ENCODE results near the gene NHERF1.

The NHERF1 gene

GRCh38 chr17:74729368-74729767, 19.1 kb upstream of the NHERF1 start:
- no peaks in the 10 kb centered on the region for H3K36me3 ChIP-seq (ENCODE audit: insufficient read depth)
- H3K4me2 ChIP-seq, result no peak overlapping the region
- no peaks in the 10 kb centered on the region; the same call in 1 of the 2 replicates for H3K27me3 ChIP-seq (ENCODE audit: insufficient read depth, low read depth)
- no peak overlapping the region for H3K9ac ChIP-seq
- no peaks in the 10 kb centered on the region for H3K79me2 ChIP-seq (ENCODE audit: insufficient read depth, low read depth)
- H2AFZ ChIP-seq (ENCODE audit: low read depth), result no peak overlapping the region
- no peak overlapping the region for H3K4me3 ChIP-seq (IDR thresholded peaks at IDR 0.05; ENCODE audit: insufficient read depth, low read depth, low read length)
- no peak for TF ChIP-seq CTCF (conservative IDR thresholded peaks at IDR 0.05; ENCODE audit: low read depth, low read length)
- H4K20me1 ChIP-seq (ENCODE audit: insufficient read depth), result no peaks in the 10 kb centered on the region
- peaks cover 2% of the 10 kb centered on the region for H3K4me1 ChIP-seq (ENCODE audit: low read depth, poor library complexity, severe bottlenecking)
- H3K27ac ChIP-seq, result no peak overlapping the region

GRCh38 chr17:74729866-74730265, 18.6 kb upstream of the NHERF1 start:
- Histone ChIP-seq H3K36me3 (ENCODE audit: insufficient read depth) (no peaks in the 10 kb centered on the region), H3K27me3 (ENCODE audit: insufficient read depth, low read depth) (no peaks in the 10 kb centered on the region; the same call in 1 of the 2 replicates), H3K4me1 (ENCODE audit: low read depth, poor library complexity, severe bottlenecking) (no peaks in the 10 kb centered on the region), H3K4me3 (IDR thresholded peaks at IDR 0.05; ENCODE audit: insufficient read depth, low read depth, low read length) (no peak overlapping the region), H2AFZ (ENCODE audit: low read depth) (no peak overlapping the region), H3K9ac (no peak overlapping the region), H3K4me2 (no peak overlapping the region), H3K79me2 (ENCODE audit: insufficient read depth, low read depth) (no peaks in the 10 kb centered on the region), H3K27ac (no peak overlapping the region), H4K20me1 (ENCODE audit: insufficient read depth) (no peaks in the 10 kb centered on the region)
- no peak for TF ChIP-seq CTCF (conservative IDR thresholded peaks at IDR 0.05; ENCODE audit: low read depth, low read length)

- Histone ChIP-seq H3K4me1 (ENCODE audit: low read depth, poor library complexity, severe bottlenecking) (no peaks in the 10 kb centered on the region), H3K27ac (no peak overlapping the region), H3K9ac (no peak overlapping the region), H4K20me1 (ENCODE audit: insufficient read depth) (no peaks in the 10 kb centered on the region), H3K4me3 (IDR thresholded peaks at IDR 0.05; ENCODE audit: insufficient read depth, low read depth, low read length) (no peak overlapping the region), H3K79me2 (ENCODE audit: insufficient read depth, low read depth) (no peaks in the 10 kb centered on the region), H3K4me2 (no peak overlapping the region), H2AFZ (ENCODE audit: low read depth) (no peak overlapping the region), H3K27me3 (ENCODE audit: insufficient read depth, low read depth) (peaks cover 1% of the 10 kb centered on the region; the same call in 1 of the 2 replicates), H3K36me3 (ENCODE audit: insufficient read depth) (no peaks in the 10 kb centered on the region)
- TF ChIP-seq CTCF (conservative IDR thresholded peaks at IDR 0.05; ENCODE audit: low read depth, low read length), result no peak
Observed at GRCh38 chr17:74730491-74731346, 17.7 kb upstream of the NHERF1 start.

GRCh38 chr17:74731347-74731605, 17.2 kb upstream of the NHERF1 start:
- Histone ChIP-seq H3K27me3 (ENCODE audit: insufficient read depth, low read depth) (peaks cover 7% of the 10 kb centered on the region; the same call in 1 of the 2 replicates), H3K4me2 (no peak overlapping the region), H3K36me3 (ENCODE audit: insufficient read depth) (no peaks in the 10 kb centered on the region), H3K79me2 (ENCODE audit: insufficient read depth, low read depth) (no peaks in the 10 kb centered on the region), H4K20me1 (ENCODE audit: insufficient read depth) (no peaks in the 10 kb centered on the region), H2AFZ (ENCODE audit: low read depth) (no peak overlapping the region), H3K4me3 (IDR thresholded peaks at IDR 0.05; ENCODE audit: insufficient read depth, low read depth, low read length) (no peak overlapping the region), H3K9ac (no peak overlapping the region), H3K4me1 (ENCODE audit: low read depth, poor library complexity, severe bottlenecking) (no peaks in the 10 kb centered on the region), H3K27ac (no peak overlapping the region)
- no peak for TF ChIP-seq CTCF (conservative IDR thresholded peaks at IDR 0.05; ENCODE audit: low read depth, low read length)

All from KMS-11 (cell line).